ENCODE measurements around the gene DSCAML1. TPM values are rescaled to one million over a fixed set of nuclear protein-coding genes. Genes with fewer than 3 reads are reported as not detected.

DSCAML1 gene
- total RNA-seq, 4 donors from 2014 or later: 0.54 to 1.8 (median 0.99) TPM

DNA sequence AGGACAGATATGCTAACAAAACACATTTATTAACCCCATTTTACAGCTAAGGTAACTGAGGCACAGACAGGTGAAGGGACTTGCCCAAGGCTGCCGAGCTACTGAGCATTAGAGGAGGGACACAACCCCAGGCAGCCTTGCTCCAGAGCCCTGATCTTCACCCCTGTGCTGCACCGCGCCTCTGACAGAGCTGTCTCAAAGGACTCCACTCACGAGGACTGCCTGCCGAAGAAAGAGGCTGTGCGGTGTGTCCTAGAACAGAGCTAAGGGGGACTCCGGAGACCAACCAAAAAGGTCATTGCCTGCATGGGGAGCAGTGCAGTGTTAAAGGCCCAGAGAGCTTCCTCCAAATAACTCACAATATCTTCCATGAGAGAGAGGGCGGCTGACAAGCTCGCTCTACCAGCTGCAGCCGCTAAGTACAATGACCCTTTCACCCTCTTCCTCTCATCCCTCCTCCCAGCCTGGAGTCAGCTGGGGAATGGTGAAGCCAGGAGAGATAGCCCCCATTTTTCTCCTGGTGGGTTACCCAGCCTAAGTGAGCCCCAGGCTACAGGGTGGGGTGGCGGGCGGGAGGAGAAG lies 119.2 kb downstream of the DSCAML1 start:
- H3K4me1 ChIP-seq: no peaks in the 10 kb centered on the region
- no peaks in the 10 kb centered on the region for H3K36me3 ChIP-seq
- H3K4me3 ChIP-seq (replicated peaks in 1 of 3): no peak overlapping the region
- no peak for DNase-seq
- H3K27me3 ChIP-seq: no peaks in the 10 kb centered on the region
- intact Hi-C loops (cut with DNase I): no loop called here
- no peak overlapping the region for H3K27ac ChIP-seq
- TF ChIP-seq POLR2A (IDR thresholded peaks at IDR 0.05): no peak
- no peak for TF ChIP-seq CTCF (IDR thresholded peaks at IDR 0.05)
- no peaks in the 10 kb centered on the region for H3K9me3 ChIP-seq
- WGBS, 2 donors: 82 to 86% methylated on average over 12 of the region's 12 CpGs

GRCh38 chr11:117676501-117676900 lies 120.5 kb downstream of the DSCAML1 start:
- no peaks in the 10 kb centered on the region for H3K4me1 ChIP-seq
- H3K27me3 ChIP-seq: no peaks in the 10 kb centered on the region
- intact Hi-C loops (cut with DNase I): no loop called here
- TF ChIP-seq POLR2A (IDR thresholded peaks at IDR 0.05) (no peak), CTCF (IDR thresholded peaks at IDR 0.05) (no peak)
- H3K27ac ChIP-seq: no peak overlapping the region
- WGBS, 2 donors: 98 to 100% methylated on average over 5 to 7 of the region's 7 CpGs
- no peaks in the 10 kb centered on the region for H3K9me3 ChIP-seq
- DNase-seq: no peak
- H3K36me3 ChIP-seq: no peaks in the 10 kb centered on the region
- no peak overlapping the region for H3K4me3 ChIP-seq (replicated peaks in 1 of 3)

GRCh38 chr11:117673602-117674001 lies 123.4 kb downstream of the DSCAML1 start:
- H3K27ac ChIP-seq: no peak overlapping the region
- WGBS, 2 donors: 79 to 91% methylated on average over 8 of the region's 8 CpGs

DNA sequence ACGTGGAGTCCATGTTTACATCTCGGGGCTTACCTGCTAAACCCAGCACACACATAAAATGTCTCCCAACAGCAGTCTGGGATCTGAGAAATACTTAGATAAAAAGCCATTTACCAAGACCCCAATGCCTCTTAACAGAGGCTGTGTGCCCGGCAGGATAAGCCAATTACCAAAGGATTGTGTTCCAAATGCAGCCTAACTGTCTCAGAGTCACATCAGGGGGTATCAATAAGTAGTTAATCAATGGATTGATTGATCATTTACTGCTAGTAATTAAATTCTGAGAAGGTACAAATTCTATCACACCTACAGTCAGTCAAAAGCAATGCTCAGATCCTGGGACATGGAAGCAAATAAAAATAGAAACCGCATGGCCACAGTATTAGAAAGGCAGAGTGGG lies 125.6 kb downstream of the DSCAML1 start:
- Histone ChIP-seq H3K4me3 (replicated peaks in 1 of 3) (no peak overlapping the region), H3K9me3 (no peaks in the 10 kb centered on the region), H3K27ac (no peak overlapping the region), H3K27me3 (no peaks in the 10 kb centered on the region), H3K4me1 (no peaks in the 10 kb centered on the region), H3K36me3 (no peaks in the 10 kb centered on the region)
- intact Hi-C loops (cut with DNase I): no loop called here
- no peak for DNase-seq
- WGBS, 2 donors: 83 to 92% methylated on average over 4 of the region's 4 CpGs
- TF ChIP-seq POLR2A (IDR thresholded peaks at IDR 0.05) (no peak), CTCF (IDR thresholded peaks at IDR 0.05) (no peak)

More at GRCh38 chr11:117673602-117674001, 123.4 kb downstream of the DSCAML1 start:
- Histone ChIP-seq H3K27me3 (no peaks in the 10 kb centered on the region), H3K36me3 (no peaks in the 10 kb centered on the region), H3K4me3 (replicated peaks in 1 of 3) (no peak overlapping the region), H3K9me3 (no peaks in the 10 kb centered on the region), H3K4me1 (no peaks in the 10 kb centered on the region)
- TF ChIP-seq CTCF (IDR thresholded peaks at IDR 0.05): no peak
- intact Hi-C loops (cut with DNase I): no loop called here
- no peak for DNase-seq

DNA sequence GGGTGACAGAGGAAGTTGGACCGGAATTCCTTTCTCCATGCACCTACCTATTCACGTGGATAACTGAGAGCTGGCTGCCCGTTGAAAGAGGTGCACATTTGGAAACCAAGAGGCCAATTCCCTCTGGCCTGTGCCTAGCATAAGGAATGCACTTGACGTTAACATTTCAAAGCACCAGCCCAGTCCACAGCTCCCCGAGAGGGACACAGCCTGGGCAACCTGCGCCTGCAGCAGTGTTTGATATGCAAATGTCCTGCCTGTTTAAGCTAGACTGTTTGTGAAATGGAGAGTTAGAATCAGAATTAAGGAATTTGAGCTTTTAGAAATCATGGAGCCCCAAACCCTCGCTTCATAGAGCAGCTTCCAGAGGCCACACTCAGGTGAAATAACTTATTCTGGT lies 126.1 kb downstream of the DSCAML1 start:
- 82 to 83% methylated on average over 7 of the region's 7 CpGs for WGBS, 2 donors
- intact Hi-C loops (cut with DNase I): no loop called here
- no peak for TF ChIP-seq POLR2A (IDR thresholded peaks at IDR 0.05)
- no peak for TF ChIP-seq CTCF (IDR thresholded peaks at IDR 0.05)

More for the DNA sequence above, 126.1 kb downstream of the DSCAML1 start:
- Histone ChIP-seq H3K36me3 (no peaks in the 10 kb centered on the region), H3K4me1 (no peaks in the 10 kb centered on the region), H3K4me3 (replicated peaks in 1 of 3) (no peak overlapping the region), H3K9me3 (no peaks in the 10 kb centered on the region), H3K27me3 (no peaks in the 10 kb centered on the region), H3K27ac (no peak overlapping the region)
- no peak for DNase-seq
